Sigmoid colon (tissue), 7 donors: ENCODE results near the gene ZXDC. TPM values are rescaled to one million over a fixed set of nuclear protein-coding genes. Genes with fewer than 3 reads are reported as not detected.

Source experiments
- DNase-seq: peaks from one replicate; pipeline ENCODE4 v3.0.0-alpha.2; 2019
- H3K27ac ChIP-seq, 4 donors: fragments of 200-600 bp; sonication (generic); one replicate each; pipeline ENCODE4 v1.5.1; 2016 to 2019; ENCODE audit warnings: mild to moderate bottlenecking in 1 of 4
- H3K27me3 ChIP-seq, 3 donors: fragments of 200-600 bp; sonication (generic); one replicate each; pipeline ENCODE4 v1.5.1; 2019; ENCODE audit warnings: mild to moderate bottlenecking in 1 of 3
- H3K36me3 ChIP-seq, 4 donors: fragments of 200-600 bp; sonication (generic); one replicate each; pipeline ENCODE4 v1.5.1; 2016 to 2019
- H3K4me1 ChIP-seq, 4 donors: fragments of 200-600 bp; sonication (generic); one replicate each; pipeline ENCODE4 v1.5.1; 2017 to 2019
- H3K4me3 ChIP-seq, 4 donors: fragments of 200-600 bp; sonication (generic); one replicate each; pipeline ENCODE4 v1.5.1; 2017 to 2019; ENCODE audit warnings: mild to moderate bottlenecking in 2 of 4, moderate library complexity in 1 of 4
- H3K9me3 ChIP-seq, 4 donors: fragments of 200-600 bp in 3 of 4; sonication (generic) in 3 of 4; one replicate each; pipeline versions ENCODE4 v1.5.1 to v1.6.1; 2013 to 2019
- CTCF ChIP-seq, 4 experiments: fragments of 450-650 bp in 3 of 4; fragments of 200-600 bp in 1 of 4; IDR thresholded peaks; one replicate each; pipeline ENCODE4 v1.5.1; 2016 to 2019; ENCODE audit warnings: antibody characterized with exemption in 4 of 4, mild to moderate bottlenecking in 3 of 4, moderate library complexity in 2 of 4
- EP300 ChIP-seq, 4 donors: sonication (generic); formaldehyde crosslinking; IDR thresholded peaks; one replicate each; pipeline ENCODE4 v1.6.1; 2017; ENCODE audit warnings: antibody characterized with exemption in 4 of 4
- POLR2A ChIP-seq, 2 donors: fragments of 450-650 bp; IDR thresholded peaks; one replicate each; pipeline ENCODE4 v1.6.1; 2016; ENCODE audit warnings: antibody characterized with exemption in 2 of 2, mild to moderate bottlenecking in 2 of 2, moderate library complexity in 2 of 2
- POLR2AphosphoS5 ChIP-seq, 4 donors: sonication (generic); formaldehyde crosslinking; IDR thresholded peaks; one replicate each; pipeline ENCODE4 v1.6.1; 2017; ENCODE audit warnings: antibody characterized with exemption in 4 of 4
- whole genome bisulfite sequencing, 2 donors: extraction: QIAGEN DNeasy Blood & Tissue Kit; methylation state at CpG; one replicate each; pipeline ENCODE4 v1.1.7; 2013; 5-methylcytosine and 5-hydroxymethylcytosine counted together
- intact Hi-C: fragments of 100-400 bp; cut with DNase I; formaldehyde crosslinking; loops from one replicate; pipeline ENCODE4 v1.15.1; 2023
- polyA plus RNA-seq, 3 donors: library from polyadenylated mRNA; stranded (reverse); fragments of 200-250 nt; gene quantifications; one replicate each; pipeline ENCODE4 v1.2.3, GENCODE V29; 2013
- total RNA-seq, 4 donors: library from RNA; depleted of rRNA; stranded (reverse); fragments of >200 nt; gene quantifications; one replicate each; pipeline ENCODE4 v1.1.0, GENCODE V29; 2016
- donor health status: healthy with polysubstance abuse.
- donor health status: Bipolar disorder and iron deficiency.
- donor health status: healthy.

ZXDC gene
- total and polyA plus RNA-seq, 7 donors: 5.5 to 33.8 (median 26.4) TPM

DNA sequence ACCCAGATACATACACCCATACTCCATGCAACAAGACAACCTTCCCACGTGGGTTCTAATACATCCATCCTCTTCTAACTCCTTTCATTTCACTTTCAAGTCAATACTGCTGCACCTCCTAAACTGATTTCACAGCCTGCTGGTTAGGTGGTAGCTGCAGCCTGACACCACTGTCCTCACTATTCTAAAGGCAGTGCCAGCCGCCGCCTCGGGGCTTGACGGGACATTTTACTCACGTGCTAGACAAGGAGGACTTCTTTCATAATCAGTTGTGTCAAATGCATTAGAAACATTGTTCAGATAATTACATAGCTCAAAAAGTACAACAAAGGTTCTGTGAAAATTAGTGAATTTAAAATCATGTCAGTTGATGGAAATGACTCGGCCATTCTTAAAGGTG lies 35.6 kb upstream of the ZXDC start:
- no peak overlapping the region for H3K4me3 ChIP-seq
- no peaks in the 10 kb centered on the region for H3K27me3 ChIP-seq
- peak; percentile 34 for DNase-seq
- no peak overlapping the region for H3K27ac ChIP-seq
- TF ChIP-seq POLR2AphosphoS5 (IDR thresholded peaks at IDR 0.05) (no peak), CTCF (IDR thresholded peaks at IDR 0.05) (no peak), POLR2A (IDR thresholded peaks at IDR 0.05) (no peak), EP300 (IDR thresholded peaks at IDR 0.05) (no peak)
- no peaks in the 10 kb centered on the region for H3K36me3 ChIP-seq
- no peaks in the 10 kb centered on the region for H3K9me3 ChIP-seq
- intact Hi-C loops: no loop called here
- WGBS, 2 donors: 71% methylated on average over 7 of the region's 7 CpGs
- H3K4me1 ChIP-seq: peaks cover 0 to 11% (median 0%) of the 10 kb centered on the region in 4 donors

DNA sequence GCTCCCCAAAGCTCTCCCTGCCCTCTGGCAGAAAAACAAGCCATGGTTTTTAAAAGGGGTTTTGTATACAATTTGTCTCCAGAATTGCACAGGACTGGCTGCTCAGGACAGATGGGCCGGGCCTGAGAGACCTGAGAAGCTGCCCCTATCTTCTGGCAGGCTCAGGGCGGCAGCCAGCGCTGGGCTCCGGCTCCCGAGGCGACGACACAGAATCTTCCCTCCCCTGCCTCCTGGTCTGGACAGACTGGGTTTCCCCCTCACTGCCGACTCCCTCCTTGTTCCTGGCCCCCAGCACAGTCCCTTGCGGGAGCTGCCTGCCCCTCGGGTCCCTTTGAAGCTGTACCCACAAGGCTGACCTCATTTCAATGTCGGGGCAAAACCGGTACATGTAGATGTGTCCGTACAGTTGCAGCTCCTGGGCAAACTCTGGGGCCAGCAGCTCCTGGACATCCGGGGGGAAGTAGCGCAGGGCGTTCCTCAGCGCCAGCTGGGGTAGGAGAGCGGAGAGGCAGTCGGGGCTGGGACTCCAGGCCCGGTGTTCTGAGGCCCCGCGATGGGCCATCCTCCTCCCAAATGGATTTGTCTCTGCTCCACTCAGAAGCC lies 34.7 kb upstream of the ZXDC start:
- Histone ChIP-seq H3K27ac (no peak overlapping the region), H3K4me3 (no peak overlapping the region), H3K36me3 (no peaks in the 10 kb centered on the region), H3K27me3 (peaks cover 0 to 4% (median 0%) of the 10 kb centered on the region in 3 donors), H3K9me3 (no peaks in the 10 kb centered on the region), H3K4me1 (peaks cover 0 to 11% (median 0%) of the 10 kb centered on the region in 4 donors)
- intact Hi-C loops: no loop called here
- WGBS, 2 donors: 85 to 87% methylated on average over 22 of the region's 22 CpGs
- peak; percentile 36 for DNase-seq
- TF ChIP-seq POLR2AphosphoS5 (IDR thresholded peaks at IDR 0.05) (no peak), POLR2A (IDR thresholded peaks at IDR 0.05) (no peak)

DNA sequence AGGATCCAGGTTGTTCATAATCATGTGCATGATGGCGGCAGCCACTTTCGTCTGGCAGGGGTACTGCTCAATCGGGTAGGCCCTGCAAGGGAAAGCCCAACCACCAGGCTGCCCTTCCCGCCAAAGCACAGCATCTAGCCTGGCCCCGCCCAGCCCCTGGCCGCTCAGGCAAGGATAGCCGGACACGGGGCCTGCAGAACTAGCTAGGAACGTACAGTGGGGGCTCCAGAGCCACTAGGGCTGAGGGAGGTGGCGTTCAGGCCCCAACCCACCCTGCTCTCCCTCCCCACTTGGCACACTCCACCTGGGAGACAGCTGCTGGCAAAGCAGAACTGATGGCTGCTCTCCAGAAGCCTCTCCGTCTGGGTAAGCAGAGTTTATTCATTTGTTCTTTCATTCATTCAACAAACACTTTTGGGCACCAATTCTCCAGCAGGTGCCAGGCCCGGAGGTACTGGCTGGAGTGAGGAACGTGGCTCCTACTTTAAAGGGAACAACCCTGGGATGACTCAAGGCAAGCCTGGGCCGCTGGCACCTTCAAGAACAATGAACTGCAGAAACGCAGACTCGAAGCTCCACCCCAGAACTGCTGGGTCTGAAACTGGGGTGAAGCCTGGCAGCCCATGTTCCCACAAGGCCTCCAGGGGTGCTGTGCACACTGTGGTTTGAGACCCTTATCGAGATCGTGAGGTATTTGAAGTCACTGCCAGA lies 34.1 kb upstream of the ZXDC start:
- H3K27ac ChIP-seq: no peak overlapping the region
- intact Hi-C loops: no loop called here
- no peaks in the 10 kb centered on the region for H3K9me3 ChIP-seq
- no peaks in the 10 kb centered on the region for H3K36me3 ChIP-seq
- H3K4me1 ChIP-seq: peaks cover 0 to 11% (median 0%) of the 10 kb centered on the region in 4 donors
- no peak for TF ChIP-seq EP300 (IDR thresholded peaks at IDR 0.05)
- no peak for TF ChIP-seq CTCF (IDR thresholded peaks at IDR 0.05)
- TF ChIP-seq POLR2AphosphoS5 (IDR thresholded peaks at IDR 0.05): no peak
- no peak for TF ChIP-seq POLR2A (IDR thresholded peaks at IDR 0.05)
- H3K4me3 ChIP-seq: no peak overlapping the region
- peaks cover 0 to 6% (median 0%) of the 10 kb centered on the region in 3 donors for H3K27me3 ChIP-seq
- DNase-seq: peak; percentile 57
- WGBS, 2 donors: 59 to 81% methylated on average over 18 of the region's 18 CpGs

- intact Hi-C loops: no loop called here
- H3K4me3 ChIP-seq: no peak overlapping the region
- peaks cover 0 to 11% (median 0%) of the 10 kb centered on the region in 3 donors for H3K27me3 ChIP-seq
- H3K27ac ChIP-seq: no peak overlapping the region
- H3K36me3 ChIP-seq: no peaks in the 10 kb centered on the region
- no peak for TF ChIP-seq POLR2A (IDR thresholded peaks at IDR 0.05)
- no peak for TF ChIP-seq EP300 (IDR thresholded peaks at IDR 0.05)
- no peak for TF ChIP-seq CTCF (IDR thresholded peaks at IDR 0.05)
- no peak for TF ChIP-seq POLR2AphosphoS5 (IDR thresholded peaks at IDR 0.05)
- peak; percentile 56 for DNase-seq
- H3K4me1 ChIP-seq: peaks cover 0 to 11% (median 0%) of the 10 kb centered on the region in 4 donors
- H3K9me3 ChIP-seq: no peaks in the 10 kb centered on the region
- 93% methylated on average over 4 of the region's 4 CpGs for WGBS, 2 donors
Observed at GRCh38 chr3:126508564-126508964, 32.9 kb upstream of the ZXDC start.

DNA sequence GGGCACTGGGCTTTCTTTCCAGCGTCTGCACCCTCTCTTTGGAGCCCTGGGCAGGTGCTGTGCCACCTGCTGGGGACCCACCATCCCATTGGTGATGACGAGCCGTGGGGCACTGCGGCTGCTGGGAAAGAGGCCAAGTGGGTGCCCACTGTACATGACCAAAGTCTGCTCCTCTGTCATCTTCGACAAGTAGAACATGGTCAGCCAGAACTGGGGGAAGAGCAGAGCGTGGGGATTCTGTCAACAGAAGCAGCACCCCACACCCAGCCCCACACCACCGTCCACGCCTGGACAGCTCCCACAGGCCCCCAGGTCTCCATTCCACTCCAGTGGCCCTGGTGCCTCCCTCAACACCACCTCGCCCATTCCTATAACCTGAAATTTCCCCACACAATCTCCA lies 32.2 kb upstream of the ZXDC start:
- intact Hi-C loops: no loop called here
- Histone ChIP-seq H3K4me1 (peaks cover 0 to 11% (median 0%) of the 10 kb centered on the region in 4 donors), H3K4me3 (no peak overlapping the region), H3K27me3 (peaks cover 0 to 11% (median 0%) of the 10 kb centered on the region in 3 donors), H3K27ac (no peak overlapping the region), H3K9me3 (no peaks in the 10 kb centered on the region), H3K36me3 (no peaks in the 10 kb centered on the region)
- TF ChIP-seq EP300 (IDR thresholded peaks at IDR 0.05) (no peak), CTCF (IDR thresholded peaks at IDR 0.05) (no peak), POLR2A (IDR thresholded peaks at IDR 0.05) (no peak), POLR2AphosphoS5 (IDR thresholded peaks at IDR 0.05) (no peak)
- no peak for DNase-seq
- 83 to 89% methylated on average over 9 of the region's 9 CpGs for WGBS, 2 donors
